Peyer's patch (tissue), 4 donors: ENCODE measurements around the gene SUPT3H. TPM values are rescaled to one million over a fixed set of nuclear protein-coding genes. Genes with fewer than 3 reads are reported as not detected.
A peak's percentile ranks its signal among the peaks of the same experiment; 100 is the strongest.
"Not testable (repeated sequence)": the region's sequence is repeated elsewhere in the genome, so short reads cannot be mapped to it uniquely, and the experiment has no call there.

ENCODE experiments used
- DNase-seq, 3 donors: peaks; one replicate each; pipeline ENCODE4 v3.0.0-alpha.2; 2017 to 2019
- H3K27ac ChIP-seq, 4 donors: fragments of 200-600 bp; sonication (generic); one replicate each; pipeline ENCODE4 v1.5.1; 2016 to 2019
- H3K27me3 ChIP-seq, 2 donors: fragments of 200-600 bp; sonication (generic); one replicate each; pipeline ENCODE4 v1.5.1; 2019
- H3K36me3 ChIP-seq, 3 donors: fragments of 200-600 bp; sonication (generic); one replicate each; pipeline ENCODE4 v1.5.1; 2016 to 2019
- H3K4me1 ChIP-seq, 4 donors: fragments of 200-600 bp; sonication (generic); one replicate each; pipeline ENCODE4 v1.5.1; 2016 to 2019
- H3K4me3 ChIP-seq, 4 donors: fragments of 200-600 bp; sonication (generic); 1 replicate in 3 of 4; 2 replicates in 1 of 4; pipeline ENCODE4 v1.5.1; 2016 to 2019; ENCODE audit warnings: mild to moderate bottlenecking in 1 of 4
- H3K9me3 ChIP-seq, 4 donors: fragments of 200-600 bp; sonication (generic); one replicate each; pipeline ENCODE4 v1.5.1; 2016 to 2019; ENCODE audit warnings: mild to moderate bottlenecking in 1 of 4
- POLR2A ChIP-seq, 2 donors: fragments of 450-650 bp; IDR thresholded peaks; one replicate each; pipeline ENCODE4 v1.5.1; 2017; ENCODE audit warnings: antibody characterized with exemption in 2 of 2, mild to moderate bottlenecking in 2 of 2, moderate library complexity in 2 of 2
- total RNA-seq, 4 donors: library from RNA; depleted of rRNA; stranded (reverse); fragments of >200 nt; gene quantifications; one replicate each; pipeline ENCODE4 v1.1.0, GENCODE V29; 2016
- TF ChIP-seq, protein P1 (sequence below), 6 experiments: fragments of 450-650 bp in 4 of 6; fragments of 200-600 bp in 2 of 6; sonication (generic) in 1 of 6; IDR thresholded peaks; one replicate each; pipeline ENCODE4 v1.5.1; 2017 to 2019; ENCODE audit warnings: antibody characterized with exemption in 6 of 6, mild to moderate bottlenecking in 3 of 6, moderate library complexity in 1 of 6

The SUPT3H gene
- total RNA-seq, 4 donors from 2014 or later: 2.0 to 17.3 (median 2.7) TPM

DNA sequence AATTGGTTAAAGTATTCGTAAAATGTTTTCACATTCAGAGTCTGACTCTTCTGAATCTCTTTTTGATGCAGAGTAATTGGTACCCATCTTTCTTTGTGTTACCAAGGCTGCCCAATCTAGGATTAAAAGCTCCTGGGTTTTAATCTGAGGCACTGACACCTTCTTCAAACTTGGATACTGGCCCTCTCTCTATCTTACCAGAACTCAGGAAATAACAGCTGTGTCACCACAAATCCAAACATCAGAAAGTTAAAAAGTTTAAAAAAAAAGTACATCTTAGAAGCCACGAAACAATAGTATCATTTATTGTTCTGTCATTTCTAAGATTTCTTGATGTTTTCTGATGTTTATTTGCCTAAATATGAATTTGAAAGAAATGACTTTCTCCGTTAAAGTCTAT lies 305.1 kb downstream of the SUPT3H start:
- no peak overlapping the region for H3K4me3 ChIP-seq
- no peaks in the 10 kb centered on the region for H3K9me3 ChIP-seq
- H3K27ac ChIP-seq: no peak overlapping the region
- TF ChIP-seq, protein P1, sequence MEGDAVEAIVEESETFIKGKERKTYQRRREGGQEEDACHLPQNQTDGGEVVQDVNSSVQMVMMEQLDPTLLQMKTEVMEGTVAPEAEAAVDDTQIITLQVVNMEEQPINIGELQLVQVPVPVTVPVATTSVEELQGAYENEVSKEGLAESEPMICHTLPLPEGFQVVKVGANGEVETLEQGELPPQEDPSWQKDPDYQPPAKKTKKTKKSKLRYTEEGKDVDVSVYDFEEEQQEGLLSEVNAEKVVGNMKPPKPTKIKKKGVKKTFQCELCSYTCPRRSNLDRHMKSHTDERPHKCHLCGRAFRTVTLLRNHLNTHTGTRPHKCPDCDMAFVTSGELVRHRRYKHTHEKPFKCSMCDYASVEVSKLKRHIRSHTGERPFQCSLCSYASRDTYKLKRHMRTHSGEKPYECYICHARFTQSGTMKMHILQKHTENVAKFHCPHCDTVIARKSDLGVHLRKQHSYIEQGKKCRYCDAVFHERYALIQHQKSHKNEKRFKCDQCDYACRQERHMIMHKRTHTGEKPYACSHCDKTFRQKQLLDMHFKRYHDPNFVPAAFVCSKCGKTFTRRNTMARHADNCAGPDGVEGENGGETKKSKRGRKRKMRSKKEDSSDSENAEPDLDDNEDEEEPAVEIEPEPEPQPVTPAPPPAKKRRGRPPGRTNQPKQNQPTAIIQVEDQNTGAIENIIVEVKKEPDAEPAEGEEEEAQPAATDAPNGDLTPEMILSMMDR (IDR thresholded peaks at IDR 0.05): no peak
- no peak for TF ChIP-seq POLR2A (IDR thresholded peaks at IDR 0.05)
- no peaks in the 10 kb centered on the region for H3K36me3 ChIP-seq
- no peaks in the 10 kb centered on the region for H3K4me1 ChIP-seq
- H3K27me3 ChIP-seq: no peaks in the 10 kb centered on the region
- no peak for DNase-seq

DNA sequence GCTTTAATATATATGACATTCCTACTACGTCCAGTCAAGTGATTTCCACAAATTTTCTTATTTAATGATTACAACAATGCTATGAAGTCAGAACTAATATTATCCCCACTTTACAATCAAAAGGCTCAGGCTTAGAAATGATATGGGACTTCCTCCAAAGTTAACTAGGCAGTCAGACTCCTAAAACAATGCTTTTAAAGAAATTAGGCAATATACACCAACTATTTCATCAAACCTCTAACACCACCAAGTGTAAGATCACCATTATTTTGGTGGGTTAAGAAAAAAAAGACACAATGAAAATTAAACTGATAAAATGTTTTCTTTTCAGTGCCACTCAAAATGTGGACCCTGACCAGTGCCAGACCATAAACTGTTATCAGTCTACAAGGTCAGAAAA lies 305.7 kb downstream of the SUPT3H start:
- no peak for DNase-seq
- Histone ChIP-seq H3K36me3 (no peaks in the 10 kb centered on the region), H3K4me3 (no peak overlapping the region), H3K4me1 (no peaks in the 10 kb centered on the region), H3K27me3 (no peaks in the 10 kb centered on the region), H3K9me3 (no peaks in the 10 kb centered on the region), H3K27ac (no peak overlapping the region)
- no peak for TF ChIP-seq POLR2A (IDR thresholded peaks at IDR 0.05)
- TF ChIP-seq, protein P1 (IDR thresholded peaks at IDR 0.05): no peak

DNA sequence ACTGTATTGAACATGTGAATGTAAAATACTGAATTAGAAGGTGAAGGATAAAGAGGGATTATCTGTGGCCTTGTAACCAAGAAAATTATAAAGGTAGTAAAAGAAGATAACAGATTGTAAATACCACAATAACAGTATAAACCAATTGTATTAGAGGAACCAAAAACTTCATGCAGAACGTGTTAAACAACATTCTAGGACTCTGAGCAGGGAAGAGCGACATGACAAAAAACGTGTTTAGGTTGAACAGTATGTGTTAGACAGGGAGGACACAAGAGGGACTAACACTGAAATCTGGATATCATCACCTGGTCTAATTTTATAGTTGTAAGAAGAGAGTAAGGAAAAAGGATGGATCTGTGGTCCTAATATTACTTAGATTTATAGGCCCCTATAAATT lies 308.6 kb downstream of the SUPT3H start:
- Histone ChIP-seq H3K9me3 (no peaks in the 10 kb centered on the region), H3K36me3 (no peaks in the 10 kb centered on the region), H3K4me3 (no peak overlapping the region), H3K4me1 (no peaks in the 10 kb centered on the region), H3K27ac (no peak overlapping the region), H3K27me3 (no peaks in the 10 kb centered on the region)
- DNase-seq: no peak
- TF ChIP-seq, protein P1 (IDR thresholded peaks at IDR 0.05): no peak
- TF ChIP-seq POLR2A (IDR thresholded peaks at IDR 0.05): no peak

DNA sequence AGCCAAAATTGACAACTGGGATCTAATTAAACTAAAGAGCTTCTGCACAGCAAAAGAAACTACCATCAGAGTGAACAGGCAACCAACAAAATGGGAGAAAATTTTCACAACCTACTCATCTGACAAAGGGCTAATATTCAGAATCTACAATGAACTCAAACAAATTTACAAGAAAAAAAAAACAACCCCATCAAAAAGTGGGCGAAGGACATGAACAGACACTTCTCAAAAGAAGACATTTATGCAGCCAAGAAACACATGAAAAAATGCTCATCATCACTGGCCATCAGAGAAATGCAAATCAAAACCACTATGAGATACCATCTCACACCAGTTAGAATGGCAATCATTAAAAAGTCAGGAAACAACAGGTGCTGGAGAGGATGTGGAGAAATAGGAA lies 310.3 kb downstream of the SUPT3H start:
- H3K27ac ChIP-seq, H3K36me3 ChIP-seq, DNase-seq, H3K27me3 ChIP-seq, H3K4me1 ChIP-seq, H3K4me3 ChIP-seq, H3K9me3 ChIP-seq: not testable (repeated sequence)

DNA sequence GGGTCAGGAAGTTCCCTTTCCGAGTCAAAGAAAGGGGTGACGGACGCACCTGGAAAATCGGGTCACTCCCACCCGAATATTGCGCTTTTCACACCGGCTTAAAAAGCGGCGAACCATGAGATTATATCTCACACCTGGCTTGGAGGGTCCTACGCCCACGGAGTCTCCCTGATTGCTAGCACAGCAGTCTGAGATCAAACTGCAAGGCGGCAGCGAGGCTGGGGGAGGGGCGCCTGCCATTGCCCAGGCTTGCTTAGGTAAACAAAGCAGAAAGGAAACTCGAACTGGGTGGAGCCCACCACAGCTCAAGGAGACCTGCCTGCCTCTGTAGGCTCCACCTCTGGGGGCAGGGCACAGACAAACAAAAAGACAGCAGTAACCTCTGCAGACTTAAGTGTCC lies 315.1 kb downstream of the SUPT3H start:
- H3K4me3 ChIP-seq, H3K27ac ChIP-seq, H3K36me3 ChIP-seq, H3K4me1 ChIP-seq, H3K9me3 ChIP-seq, H3K27me3 ChIP-seq: not testable (repeated sequence)
- peak in 1 of 3 donors; percentile 21 for DNase-seq

DNA sequence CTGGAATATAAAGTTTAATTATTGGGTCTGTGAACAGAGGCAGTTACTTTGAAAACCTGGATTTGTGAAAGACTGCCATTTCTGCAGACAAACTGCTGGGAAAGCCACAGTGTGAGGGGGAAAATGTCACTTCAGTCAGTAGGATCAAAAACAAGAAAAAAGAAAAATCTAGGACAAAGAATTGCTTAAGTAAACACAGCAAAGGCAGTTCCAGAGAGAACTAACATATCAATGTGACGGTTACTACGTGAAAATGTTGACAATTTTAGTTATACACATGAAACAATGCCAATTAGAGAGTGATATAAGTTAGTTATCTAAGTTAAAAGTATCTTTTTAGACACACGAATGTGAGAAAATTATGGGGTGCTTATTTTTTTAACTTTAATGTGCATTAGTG lies 320.0 kb downstream of the SUPT3H start:
- H3K27ac ChIP-seq: no peak overlapping the region
- no peak for TF ChIP-seq POLR2A (IDR thresholded peaks at IDR 0.05)
- TF ChIP-seq, protein P1 (IDR thresholded peaks at IDR 0.05): no peak
- no peaks in the 10 kb centered on the region for H3K27me3 ChIP-seq
- no peaks in the 10 kb centered on the region for H3K4me1 ChIP-seq
- H3K36me3 ChIP-seq: no peaks in the 10 kb centered on the region
- no peak for DNase-seq
- no peak overlapping the region for H3K4me3 ChIP-seq
- no peaks in the 10 kb centered on the region for H3K9me3 ChIP-seq

DNA sequence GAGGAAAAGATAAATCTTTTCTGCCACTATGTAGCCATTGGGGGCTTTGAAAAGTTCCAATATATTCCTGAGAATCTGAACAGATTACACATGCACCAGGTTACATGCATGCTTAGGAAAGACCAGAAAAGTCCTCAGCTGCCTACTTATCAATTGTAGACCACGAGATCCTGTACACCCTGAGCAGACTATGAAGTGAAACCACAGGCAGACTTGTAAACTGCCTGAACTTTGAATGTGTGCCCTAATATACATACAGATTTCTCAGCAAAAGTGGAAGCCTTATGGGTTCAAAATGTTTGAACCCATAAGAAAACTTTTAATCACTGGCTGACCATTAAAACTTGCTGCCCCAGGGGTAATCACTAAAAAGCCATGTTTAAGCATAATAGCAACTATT lies 323.1 kb downstream of the SUPT3H start:
- no peaks in the 10 kb centered on the region for H3K9me3 ChIP-seq
- TF ChIP-seq POLR2A (IDR thresholded peaks at IDR 0.05): no peak
- TF ChIP-seq, protein P1 (IDR thresholded peaks at IDR 0.05): no peak
- no peaks in the 10 kb centered on the region for H3K36me3 ChIP-seq
- no peak overlapping the region for H3K4me3 ChIP-seq
- no peak for DNase-seq
- H3K27ac ChIP-seq: no peak overlapping the region
- H3K27me3 ChIP-seq: no peaks in the 10 kb centered on the region
- no peaks in the 10 kb centered on the region for H3K4me1 ChIP-seq
